Measurements from ENCODE around the gene GFAP.
A peak's percentile ranks its signal among the peaks of the same experiment; 100 is the strongest.

The GFAP gene

DNA sequence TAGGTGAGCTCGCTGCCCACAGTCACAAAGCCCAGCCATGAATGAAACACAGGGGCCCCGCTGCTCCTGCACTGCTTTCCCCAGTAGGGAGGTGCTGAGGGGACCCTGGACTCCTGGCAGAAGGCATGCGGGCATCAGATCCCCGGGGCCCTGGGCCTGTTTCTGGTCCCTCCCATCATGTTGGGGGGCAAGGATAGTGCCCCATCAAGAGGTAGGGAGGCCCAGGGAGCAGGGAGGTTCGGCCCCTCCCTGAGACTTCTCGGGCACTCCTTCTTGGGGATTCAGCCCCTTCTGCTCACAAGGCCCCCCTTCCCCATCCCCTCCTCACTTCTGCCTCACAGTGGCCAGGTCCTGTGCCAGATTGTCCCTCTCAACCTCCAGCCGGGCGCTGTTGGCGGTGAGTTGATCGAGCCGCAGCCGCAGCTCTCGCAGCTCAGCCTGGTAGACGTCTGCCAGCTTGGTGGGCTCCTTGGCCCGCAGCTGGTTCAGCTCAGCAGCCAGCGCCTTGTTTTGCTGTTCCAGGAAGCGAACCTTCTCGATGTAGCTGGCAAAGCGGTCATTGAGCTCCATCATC, 515 bp downstream of the GFAP start:
- Histone ChIP-seq H3K9ac (ENCODE audit: low read depth, low read length, poor library complexity, severe bottlenecking) (no peak overlapping the region), H3K27me3 (ENCODE audit: insufficient read depth, low read length, poor library complexity, severe bottlenecking) (no peaks in the 10 kb centered on the region), H2AFZ (ENCODE audit: low read length) (no peak overlapping the region), H3K9me3 (ENCODE audit: insufficient read depth, low read depth, low read length) (no peaks in the 10 kb centered on the region), H3K4me3 (ENCODE audit: low read length, poor library complexity, severe bottlenecking) (no peak overlapping the region), H3K36me3 (ENCODE audit: insufficient read depth, low read length) (no peaks in the 10 kb centered on the region), H3K79me2 (ENCODE audit: insufficient read depth, low read length) (no peaks in the 10 kb centered on the region), H3K9me2 (replicated peaks; ENCODE audit: low read depth, low read length) (no peaks in the 10 kb centered on the region), H3F3A (ENCODE audit: low read depth) (no peaks in the 10 kb centered on the region), H4K20me1 (ENCODE audit: insufficient read depth, low read length, poor library complexity, severe bottlenecking) (no peaks in the 10 kb centered on the region), H3K4me2 (ENCODE audit: low read depth, low read length, poor library complexity, severe bottlenecking) (no peak overlapping the region), H3K4me1 (ENCODE audit: insufficient read depth, low read length, poor library complexity, severe bottlenecking) (no peaks in the 10 kb centered on the region)
- TF ChIP-seq, protein P1, sequence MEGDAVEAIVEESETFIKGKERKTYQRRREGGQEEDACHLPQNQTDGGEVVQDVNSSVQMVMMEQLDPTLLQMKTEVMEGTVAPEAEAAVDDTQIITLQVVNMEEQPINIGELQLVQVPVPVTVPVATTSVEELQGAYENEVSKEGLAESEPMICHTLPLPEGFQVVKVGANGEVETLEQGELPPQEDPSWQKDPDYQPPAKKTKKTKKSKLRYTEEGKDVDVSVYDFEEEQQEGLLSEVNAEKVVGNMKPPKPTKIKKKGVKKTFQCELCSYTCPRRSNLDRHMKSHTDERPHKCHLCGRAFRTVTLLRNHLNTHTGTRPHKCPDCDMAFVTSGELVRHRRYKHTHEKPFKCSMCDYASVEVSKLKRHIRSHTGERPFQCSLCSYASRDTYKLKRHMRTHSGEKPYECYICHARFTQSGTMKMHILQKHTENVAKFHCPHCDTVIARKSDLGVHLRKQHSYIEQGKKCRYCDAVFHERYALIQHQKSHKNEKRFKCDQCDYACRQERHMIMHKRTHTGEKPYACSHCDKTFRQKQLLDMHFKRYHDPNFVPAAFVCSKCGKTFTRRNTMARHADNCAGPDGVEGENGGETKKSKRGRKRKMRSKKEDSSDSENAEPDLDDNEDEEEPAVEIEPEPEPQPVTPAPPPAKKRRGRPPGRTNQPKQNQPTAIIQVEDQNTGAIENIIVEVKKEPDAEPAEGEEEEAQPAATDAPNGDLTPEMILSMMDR (conservative IDR thresholded peaks at IDR 0.05; ENCODE audit: low read length), result no peak
- TF ChIP-seq EZH2phosphoT487 (IDR thresholded peaks at IDR 0.05; ENCODE audit: borderline replicate concordance), result no peak

DNA sequence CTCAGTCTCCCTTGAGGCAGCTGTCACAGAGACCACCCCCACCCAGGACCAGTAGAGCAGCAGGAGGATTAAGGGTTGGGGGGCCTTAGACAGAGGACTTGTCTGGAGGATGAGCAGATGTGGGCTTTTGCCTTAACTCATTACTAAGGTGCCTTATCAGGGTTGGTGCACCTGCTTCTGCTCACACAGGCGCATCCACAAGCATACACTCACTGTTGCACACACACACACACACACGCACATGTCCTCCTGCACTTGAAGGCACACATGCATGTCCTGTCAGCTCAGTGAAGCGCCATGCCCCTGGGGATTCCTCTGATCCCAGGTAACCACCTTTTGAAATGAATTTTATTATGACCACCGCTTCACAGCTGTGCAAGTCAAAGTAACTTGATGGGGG, 1.2 kb downstream of the GFAP start:
- Histone ChIP-seq H3K4me2 (ENCODE audit: low read depth, low read length, poor library complexity, severe bottlenecking) (no peak overlapping the region), H3K27me3 (ENCODE audit: insufficient read depth, low read length, poor library complexity, severe bottlenecking) (no peaks in the 10 kb centered on the region), H3K9ac (ENCODE audit: low read depth, low read length, poor library complexity, severe bottlenecking) (no peak overlapping the region), H3F3A (ENCODE audit: low read depth) (no peaks in the 10 kb centered on the region), H3K9me2 (replicated peaks; ENCODE audit: low read depth, low read length) (no peaks in the 10 kb centered on the region), H3K79me2 (ENCODE audit: insufficient read depth, low read length) (no peaks in the 10 kb centered on the region), H2AFZ (ENCODE audit: low read length) (no peak overlapping the region), H3K36me3 (ENCODE audit: insufficient read depth, low read length) (no peaks in the 10 kb centered on the region), H3K4me3 (ENCODE audit: low read length, poor library complexity, severe bottlenecking) (no peak overlapping the region), H3K9me3 (ENCODE audit: insufficient read depth, low read depth, low read length) (no peaks in the 10 kb centered on the region), H3K4me1 (ENCODE audit: insufficient read depth, low read length, poor library complexity, severe bottlenecking) (no peaks in the 10 kb centered on the region), H4K20me1 (ENCODE audit: insufficient read depth, low read length, poor library complexity, severe bottlenecking) (no peaks in the 10 kb centered on the region)
- no peak for TF ChIP-seq EZH2phosphoT487 (IDR thresholded peaks at IDR 0.05; ENCODE audit: borderline replicate concordance)
- TF ChIP-seq, protein P1 (conservative IDR thresholded peaks at IDR 0.05; ENCODE audit: low read length), result no peak

DNA sequence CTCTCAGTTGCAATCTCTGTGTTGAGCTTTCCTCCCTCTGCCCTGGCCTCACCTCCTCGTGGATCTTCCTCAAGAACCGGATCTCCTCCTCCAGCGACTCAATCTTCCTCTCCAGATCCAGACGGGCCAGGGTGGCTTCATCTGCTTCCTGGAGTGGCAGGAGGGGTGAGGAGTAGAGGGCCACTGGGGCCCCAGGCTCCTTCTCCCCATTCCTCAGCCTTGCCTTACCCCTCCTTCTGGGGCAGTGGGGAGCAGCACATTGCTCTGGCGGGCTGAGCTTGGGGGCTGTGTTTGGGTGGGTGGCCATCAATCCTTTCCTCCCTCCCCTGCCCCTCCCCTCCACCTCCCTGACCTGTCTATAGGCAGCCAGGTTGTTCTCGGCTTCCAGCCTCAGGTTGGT, 1.6 kb downstream of the GFAP start:
- Histone ChIP-seq H3F3A (ENCODE audit: low read depth) (no peaks in the 10 kb centered on the region), H3K9me3 (ENCODE audit: insufficient read depth, low read depth, low read length) (no peaks in the 10 kb centered on the region), H3K4me1 (ENCODE audit: insufficient read depth, low read length, poor library complexity, severe bottlenecking) (no peaks in the 10 kb centered on the region), H3K9ac (ENCODE audit: low read depth, low read length, poor library complexity, severe bottlenecking) (no peak overlapping the region), H3K79me2 (ENCODE audit: insufficient read depth, low read length) (no peaks in the 10 kb centered on the region), H3K4me2 (ENCODE audit: low read depth, low read length, poor library complexity, severe bottlenecking) (no peak overlapping the region), H3K4me3 (ENCODE audit: low read length, poor library complexity, severe bottlenecking) (no peak overlapping the region), H3K36me3 (ENCODE audit: insufficient read depth, low read length) (no peaks in the 10 kb centered on the region), H4K20me1 (ENCODE audit: insufficient read depth, low read length, poor library complexity, severe bottlenecking) (no peaks in the 10 kb centered on the region), H3K9me2 (replicated peaks; ENCODE audit: low read depth, low read length) (no peaks in the 10 kb centered on the region), H3K27me3 (ENCODE audit: insufficient read depth, low read length, poor library complexity, severe bottlenecking) (no peaks in the 10 kb centered on the region), H2AFZ (ENCODE audit: low read length) (peak overlapping the region; percentile 55; the same call in 1 of the 2 replicates)
- TF ChIP-seq, protein P1 (conservative IDR thresholded peaks at IDR 0.05; ENCODE audit: low read length), result no peak
- no peak for TF ChIP-seq EZH2phosphoT487 (IDR thresholded peaks at IDR 0.05; ENCODE audit: borderline replicate concordance)

All from Loucy (cell line).